NCI-H2171 treated with DMSO at 0.1 percent for 48 hours (cell line): ENCODE results near the gene CPEB2.
"Not testable (repeated sequence)": the region's sequence is repeated elsewhere in the genome, so short reads cannot be mapped to it uniquely, and the experiment has no call there.

Experiments
- DNase-seq: peaks from one replicate; lab custom pipeline; 2025; lab: John Stamatoyannopoulos, UW

The CPEB2 gene

GRCh38 chr4:15054541-15054940, 52.3 kb downstream of the CPEB2 start:
- no peak for DNase-seq

- DNase-seq, result no peak
These were observed 57.9 kb downstream of the CPEB2 start for GRCh38 chr4:15060213-15060612.

- DNase-seq, result no peak
These were observed 61.1 kb downstream of the CPEB2 start for GRCh38 chr4:15063341-15063740.

GRCh38 chr4:15065516-15065915, 63.2 kb downstream of the CPEB2 start:
- no peak for DNase-seq

- DNase-seq, result no peak
These were observed 63.9 kb downstream of the CPEB2 start for GRCh38 chr4:15066140-15066539.

GRCh38 chr4:15068298-15068697, 66.0 kb downstream of the CPEB2 start:
- DNase-seq, result no peak

- no peak for DNase-seq
These were observed 73.6 kb downstream of the CPEB2 start for GRCh38 chr4:15075875-15076274.

- DNase-seq, result no peak
These were observed 75.7 kb downstream of the CPEB2 start for GRCh38 chr4:15077969-15078368.

GRCh38 chr4:15078682-15079642, 76.7 kb downstream of the CPEB2 start:
- no peak for DNase-seq

GRCh38 chr4:15084780-15085179, 82.5 kb downstream of the CPEB2 start:
- DNase-seq, result no peak

GRCh38 chr4:15085762-15086161, 83.5 kb downstream of the CPEB2 start:
- not testable (repeated sequence) for DNase-seq

GRCh38 chr4:15086259-15086658, 84.0 kb downstream of the CPEB2 start:
- DNase-seq, result not testable (repeated sequence)

GRCh38 chr4:15088394-15089035, 86.2 kb downstream of the CPEB2 start:
- no peak for DNase-seq

- no peak for DNase-seq
These were observed 87.7 kb downstream of the CPEB2 start for GRCh38 chr4:15089979-15090378.

GRCh38 chr4:15100380-15100779, 98.1 kb downstream of the CPEB2 start:
- DNase-seq, result no peak

- no peak for DNase-seq
These were observed 98.9 kb downstream of the CPEB2 start for GRCh38 chr4:15100994-15101695.

- DNase-seq, result no peak
These were observed 102.5 kb downstream of the CPEB2 start for GRCh38 chr4:15104825-15105224.

- no peak for DNase-seq
These were observed 104.1 kb downstream of the CPEB2 start for GRCh38 chr4:15106399-15106798.

GRCh38 chr4:15109600-15109999, 107.3 kb downstream of the CPEB2 start:
- no peak for DNase-seq

GRCh38 chr4:15110120-15110571, 107.9 kb downstream of the CPEB2 start:
- DNase-seq, result no peak

- no peak for DNase-seq
These were observed 114.3 kb downstream of the CPEB2 start for GRCh38 chr4:15116509-15117079.

GRCh38 chr4:15117270-15117946, 115.1 kb downstream of the CPEB2 start:
- DNase-seq, result no peak
